DMS114 treated with DMSO at 0.1 percent for 48 hours (cell line): Measurements from ENCODE around the gene FAM184B.

ENCODE experiments used
- DNase-seq: peaks from one replicate; lab custom pipeline; 2025; ENCODE audit not compliant: unreplicated experiment; lab: John Stamatoyannopoulos, UW

FAM184B gene

DNA sequence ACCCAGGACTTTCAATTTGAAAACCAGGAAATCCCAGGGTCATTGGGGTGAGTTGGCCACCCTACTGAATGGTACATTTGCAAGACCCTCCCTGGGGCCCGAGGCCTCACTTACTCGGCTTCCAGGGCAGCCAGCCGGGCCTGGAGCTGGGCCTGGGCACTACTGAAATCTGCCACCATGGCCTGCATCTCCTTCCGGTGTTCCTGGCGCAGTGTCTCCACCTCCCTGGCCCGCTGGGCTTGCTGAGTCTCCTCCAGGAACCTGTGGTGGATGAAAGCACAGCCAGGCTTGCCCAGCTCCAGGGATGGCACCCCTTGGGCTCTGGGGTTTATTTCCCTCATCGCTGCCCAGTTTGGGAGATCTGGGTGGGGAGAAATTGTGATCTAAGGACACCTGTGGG is 142.3 kb downstream of the FAM184B start:
- no peak for DNase-seq

DNA sequence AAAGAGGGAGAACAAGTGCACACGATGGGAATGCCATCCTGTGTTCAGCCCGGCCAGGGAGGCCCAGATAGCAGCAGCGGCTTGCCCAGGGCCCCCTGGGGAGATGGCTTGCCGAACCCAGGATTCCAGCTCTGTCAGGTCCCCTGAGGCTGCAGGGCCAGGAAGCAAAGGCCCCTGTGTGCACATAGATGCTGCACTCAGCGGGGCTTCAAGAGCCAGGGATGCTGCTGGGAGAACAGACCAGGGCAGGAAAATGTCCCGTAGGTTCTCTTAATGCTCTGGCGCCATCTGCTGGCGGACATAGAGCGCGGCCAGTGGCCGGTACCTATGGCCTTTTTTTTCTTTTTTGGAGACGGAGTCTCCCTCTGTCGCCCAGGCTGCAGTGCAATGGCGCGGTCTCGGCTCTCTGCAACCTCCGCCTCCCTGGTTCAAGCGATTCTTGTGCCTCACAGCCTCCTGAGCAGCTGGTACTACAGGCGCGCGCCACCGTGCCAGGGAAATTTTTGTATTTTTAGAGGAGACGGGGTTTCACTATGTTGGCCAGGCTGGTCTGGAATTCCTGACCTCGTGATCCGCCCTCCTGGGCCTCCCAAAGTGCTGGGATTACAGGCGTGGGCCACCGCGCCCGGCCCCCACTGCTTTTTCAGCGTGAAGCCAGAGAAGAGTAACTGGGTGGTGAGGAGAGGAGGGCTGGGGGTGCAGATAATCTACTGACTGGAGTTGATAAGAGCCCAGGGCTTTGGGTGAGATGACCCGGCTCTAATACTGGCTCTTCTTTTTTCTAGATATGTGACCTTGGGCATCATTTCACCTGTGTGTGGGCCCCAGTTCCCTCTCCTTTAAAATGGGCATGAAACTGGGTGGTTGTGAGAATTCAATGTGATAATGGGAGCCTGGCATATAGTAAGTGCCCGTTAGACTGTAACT is 144.5 kb downstream of the FAM184B start:
- DNase-seq, result peak; percentile 54

DNA sequence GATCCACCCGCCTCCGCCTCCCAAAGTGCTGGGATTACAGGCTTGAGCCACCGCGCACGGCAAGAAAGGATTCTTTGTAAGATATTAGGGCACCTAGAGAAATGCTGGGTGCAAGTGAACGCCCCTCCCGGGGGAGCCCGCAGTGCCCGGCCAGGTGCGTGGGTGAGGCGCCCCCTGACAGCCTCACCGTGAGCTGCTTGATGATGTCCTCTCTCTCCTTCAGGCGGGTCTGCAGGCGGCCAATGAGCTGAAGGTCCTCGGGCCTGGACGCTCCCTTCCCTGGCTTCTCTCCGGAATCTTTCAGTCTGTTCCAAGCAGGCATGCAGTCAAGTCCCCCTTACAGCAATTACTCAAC is 145.1 kb downstream of the FAM184B start:
- no peak for DNase-seq

DNA sequence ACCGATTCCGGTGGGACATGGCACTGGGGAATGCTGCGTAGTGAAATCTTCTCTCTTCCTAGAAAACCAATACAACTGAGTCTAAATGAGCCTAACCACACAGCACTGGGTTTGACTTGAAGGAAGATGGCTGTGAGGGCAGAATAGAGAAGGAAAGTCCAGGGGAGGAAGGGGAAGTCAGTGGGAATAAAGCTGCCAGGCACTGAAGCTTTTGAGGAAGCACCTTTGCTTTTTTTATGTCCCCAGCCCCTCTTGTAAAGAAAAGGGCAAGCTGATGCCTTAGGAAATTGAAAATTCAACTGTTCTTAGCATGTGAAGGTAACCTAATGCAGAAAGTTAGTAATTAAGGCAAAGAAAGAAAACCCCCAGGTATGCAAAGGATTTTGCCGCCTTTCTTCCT is 146.4 kb downstream of the FAM184B start:
- DNase-seq, result no peak

DNA sequence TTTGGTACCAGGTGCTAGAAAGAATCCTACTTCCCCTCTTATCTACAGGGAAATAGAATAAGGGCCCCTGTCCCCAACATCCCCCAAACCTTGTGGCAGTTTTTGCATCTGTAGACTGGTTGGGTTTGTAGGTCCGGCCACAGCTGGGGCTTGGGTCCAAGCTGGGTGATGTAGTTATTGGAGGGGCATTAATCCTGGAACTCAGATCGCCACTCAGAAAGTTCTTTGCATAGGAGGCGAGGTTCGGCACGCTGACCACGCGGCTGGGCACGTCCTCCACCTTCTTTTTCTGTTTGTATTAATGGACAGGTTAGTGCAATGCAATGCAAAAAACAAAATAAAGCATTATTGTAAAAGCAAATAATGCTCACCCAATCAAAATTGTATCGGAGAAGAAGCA is 147.8 kb downstream of the FAM184B start:
- DNase-seq, result no peak

DNA sequence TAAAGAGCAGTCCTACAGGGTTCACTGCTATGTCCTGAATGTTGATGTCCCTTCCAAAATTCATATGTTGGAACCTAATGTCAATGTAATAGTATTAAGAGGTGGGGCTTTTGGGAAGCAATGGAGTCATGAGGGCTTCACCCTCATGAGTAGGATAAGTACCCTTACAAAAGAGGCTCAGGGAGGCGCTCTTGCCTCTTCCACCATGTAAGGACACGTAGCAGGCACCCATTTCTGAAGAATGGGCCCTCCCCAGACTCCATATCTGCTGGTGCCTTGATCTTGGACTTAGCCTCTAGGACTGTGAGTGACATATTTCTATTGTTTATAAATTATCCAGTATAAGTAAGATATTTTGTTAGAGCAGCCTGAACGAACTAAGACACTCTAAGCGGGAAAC is 151.2 kb downstream of the FAM184B start:
- no peak for DNase-seq

DNA sequence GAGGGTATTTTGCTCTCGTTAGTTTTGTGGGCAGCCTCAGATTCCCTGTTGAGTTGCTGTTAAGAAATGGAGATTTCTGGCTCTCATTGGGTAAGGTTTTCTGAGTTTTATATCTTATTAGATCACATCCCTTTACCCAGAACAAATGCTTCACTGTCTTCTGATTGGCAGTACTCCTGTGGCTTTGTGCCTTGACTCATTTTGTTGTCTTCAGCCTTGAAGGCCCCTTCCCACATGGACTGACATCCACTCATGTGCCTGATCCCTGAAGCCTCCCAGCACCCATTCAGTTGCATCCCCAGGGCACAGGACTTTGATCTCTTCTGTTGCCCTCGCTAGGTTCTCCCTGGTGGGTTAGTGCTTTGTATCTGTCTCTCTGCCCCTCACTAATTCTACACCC is 156.6 kb downstream of the FAM184B start:
- DNase-seq, result no peak

DNA sequence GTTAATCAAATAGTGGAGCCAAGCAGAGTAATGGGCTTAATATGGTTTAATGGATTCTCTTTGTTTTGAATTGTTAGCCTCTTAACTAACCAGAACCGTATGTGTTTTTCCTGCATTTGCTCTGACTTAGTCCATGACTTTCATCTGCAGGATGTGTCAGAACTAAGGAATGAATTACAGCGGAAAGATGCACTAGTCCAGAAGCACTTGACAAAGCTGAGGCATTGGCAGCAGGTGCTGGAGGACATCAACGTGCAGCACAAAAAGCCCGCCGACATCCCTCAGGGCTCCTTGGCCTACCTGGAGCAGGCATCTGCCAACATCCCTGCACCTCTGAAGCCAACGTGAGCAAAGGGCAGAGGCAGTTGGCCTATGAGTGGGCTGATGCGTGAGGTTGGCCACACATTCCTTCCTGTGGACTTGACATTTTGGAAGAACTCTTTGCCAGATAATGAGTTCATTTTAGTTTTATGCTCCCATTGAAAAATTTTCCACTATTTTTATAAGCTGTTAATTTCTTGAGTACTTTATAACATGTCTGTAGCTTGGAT is 157.9 kb downstream of the FAM184B start:
- DNase-seq, result no peak

DNA sequence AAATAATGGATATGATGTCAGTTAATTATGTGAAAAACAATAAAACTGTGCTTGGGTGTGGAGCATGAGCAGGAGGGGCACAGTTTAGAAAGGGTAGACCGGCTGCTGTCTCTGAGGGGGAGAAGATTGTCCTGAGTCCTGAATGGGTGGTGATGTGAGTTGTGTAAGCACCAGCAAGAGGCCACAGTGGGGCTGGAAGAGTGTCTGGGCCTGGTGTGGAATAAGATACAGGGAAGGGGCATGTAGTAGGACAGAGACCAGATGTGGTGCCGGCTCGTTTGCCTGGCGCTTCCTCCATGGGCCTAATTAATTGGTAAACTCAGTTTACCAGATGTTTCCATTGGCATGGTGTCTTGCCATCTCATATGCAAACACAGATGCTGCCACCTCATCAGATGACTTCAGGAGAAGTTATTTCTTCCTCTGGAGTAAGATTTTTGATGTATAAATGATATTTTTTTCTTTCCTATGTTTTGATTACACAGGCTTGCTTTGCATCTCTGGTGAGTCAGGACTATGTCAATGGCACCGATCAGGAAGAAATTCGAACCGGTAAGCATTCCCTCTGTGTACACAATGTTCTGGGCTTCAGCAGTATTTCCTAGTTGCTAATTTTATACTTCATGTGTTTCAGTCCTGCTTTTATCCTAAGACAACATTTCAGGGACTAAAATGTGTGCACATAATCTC is 161.9 kb downstream of the FAM184B start:
- DNase-seq, result no peak

DNA sequence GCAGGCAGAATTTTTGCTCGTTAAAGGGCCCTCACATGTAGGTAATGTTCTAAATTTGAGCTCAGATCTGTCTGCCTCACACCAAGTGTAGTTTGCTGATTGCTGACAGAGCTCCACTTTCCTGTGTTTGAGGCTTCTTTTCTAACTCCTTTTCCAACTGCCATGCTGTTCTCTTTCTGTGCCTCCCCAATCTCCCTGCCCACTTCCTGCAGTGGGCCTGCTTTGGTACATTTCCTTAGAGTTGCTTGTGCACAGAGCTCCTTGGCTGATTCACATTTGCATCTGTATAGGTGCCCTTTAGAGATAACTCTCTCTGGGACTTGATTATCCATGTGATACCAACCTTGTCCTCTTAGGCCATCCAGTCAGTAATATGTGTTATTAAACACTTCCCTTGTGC is 162.5 kb downstream of the FAM184B start:
- DNase-seq, result no peak

DNA sequence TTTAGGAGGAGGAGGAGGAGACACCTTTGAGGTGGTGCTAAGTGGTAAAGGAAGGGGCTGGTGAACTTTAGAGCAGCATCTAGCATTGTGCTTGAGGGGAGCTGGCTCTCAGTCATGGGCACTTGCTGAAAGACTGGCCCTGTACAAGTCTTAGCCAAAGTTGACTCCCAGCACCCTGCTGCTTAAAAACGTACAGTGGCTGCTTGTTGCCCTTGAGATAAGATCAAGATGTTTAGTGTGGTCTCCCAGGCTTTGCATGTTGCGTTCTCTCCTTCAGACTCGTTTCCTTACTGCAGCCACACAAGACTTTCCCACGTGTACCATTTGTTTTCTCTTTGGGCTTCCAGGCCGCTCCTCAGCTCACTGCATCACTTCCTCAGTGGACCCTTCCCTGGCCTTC is 165.1 kb downstream of the FAM184B start:
- DNase-seq, result no peak

DNA sequence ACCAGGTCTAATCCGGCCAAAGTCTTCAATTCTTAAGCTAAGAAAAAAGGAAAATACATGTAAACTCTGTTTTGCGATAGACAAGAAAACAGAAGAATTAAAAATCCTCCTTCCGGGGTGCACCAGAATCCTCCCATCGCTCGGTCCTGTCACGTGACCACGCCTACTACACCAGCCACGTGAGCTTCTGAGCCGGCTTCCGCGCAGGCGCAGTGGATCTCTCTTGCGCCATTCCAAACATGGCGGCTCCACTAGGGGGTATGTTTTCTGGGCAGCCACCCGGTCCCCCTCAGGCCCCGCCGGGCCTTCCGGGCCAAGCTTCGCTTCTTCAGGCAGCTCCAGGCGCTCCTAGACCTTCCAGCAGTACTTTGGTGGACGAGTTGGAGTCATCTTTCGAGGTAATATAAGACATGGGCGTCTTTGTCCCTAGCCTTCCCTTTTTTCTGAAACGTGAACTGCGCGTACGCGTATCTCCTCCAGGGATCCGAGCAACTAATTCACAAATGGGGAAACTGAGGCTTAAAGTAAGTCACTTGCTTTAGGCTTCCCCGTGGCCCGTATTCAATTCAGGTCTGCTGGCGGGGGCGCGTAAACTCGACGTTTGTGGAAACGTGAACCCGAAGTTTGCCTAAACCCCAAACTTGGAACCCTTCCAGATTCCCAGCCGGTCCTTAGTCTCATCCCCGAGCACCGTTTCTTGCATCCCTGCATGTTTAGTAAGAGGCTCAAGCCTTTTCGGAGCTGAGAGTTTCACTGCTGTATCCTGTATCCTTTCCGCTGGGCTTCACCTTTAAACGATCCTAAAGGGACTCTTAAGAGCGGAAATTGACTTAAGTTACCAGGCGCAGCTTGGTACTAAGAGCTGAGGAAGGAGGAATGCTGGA is 166.8 kb downstream of the FAM184B start, which contains the start of gene MED28:
Gene MED28, plus strand, starts transcription at position 226 of the 884 bp plus-strand sequence. Its CDS starts 14 bp downstream, at position 240.
- DNase-seq, result peak; percentile 91

DNA sequence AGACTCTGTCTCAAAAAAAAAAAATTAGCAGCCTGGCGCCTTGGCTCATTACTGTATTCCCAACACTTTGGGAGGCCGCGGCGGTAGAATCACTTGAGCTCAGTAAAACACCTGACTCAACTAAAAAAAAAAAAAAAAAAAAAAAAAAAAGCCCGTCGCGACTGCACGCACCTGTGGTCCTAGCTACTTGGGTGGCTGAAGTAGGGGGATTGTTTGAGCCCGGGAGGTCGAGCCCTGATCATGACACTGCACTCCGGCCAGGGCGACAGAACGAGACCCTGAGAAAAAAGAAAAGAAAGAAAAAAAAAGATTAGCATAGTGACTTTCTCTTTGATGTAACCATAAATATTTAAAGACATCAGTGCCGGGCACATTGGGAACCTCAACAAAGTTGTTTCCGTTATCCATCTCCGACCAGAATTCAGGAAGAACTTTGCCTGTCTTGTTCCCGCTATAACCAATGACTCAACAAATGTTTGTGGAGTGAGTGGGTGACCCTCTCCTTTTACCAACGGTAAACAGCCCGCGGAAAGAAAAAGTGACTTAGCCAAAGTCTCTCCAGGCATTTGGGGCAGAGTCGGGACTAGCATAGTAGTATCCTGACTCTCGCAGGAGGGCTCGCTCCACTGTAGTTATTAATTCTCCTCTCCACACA is 167.5 kb downstream of the FAM184B start:
- no peak for DNase-seq

DNA sequence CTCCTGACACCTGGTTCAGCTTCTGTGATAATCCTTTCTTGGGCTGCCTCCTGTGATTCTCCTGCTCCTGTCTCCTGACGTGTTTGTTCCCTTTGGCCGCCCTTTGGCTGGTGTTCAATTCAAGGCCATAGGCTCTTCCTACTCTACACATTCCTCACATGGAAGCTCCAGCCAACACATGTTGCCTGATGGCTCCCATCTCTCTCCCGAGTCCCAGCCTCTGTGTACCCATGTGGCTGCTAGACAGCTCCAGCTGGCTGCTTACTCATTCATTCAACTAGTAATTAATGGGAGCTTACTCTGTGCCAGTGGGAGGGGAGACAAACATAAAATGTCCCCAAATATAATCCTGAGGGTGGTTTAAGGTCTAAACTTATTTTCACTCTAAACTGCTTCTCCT is 176.2 kb downstream of the FAM184B start:
- DNase-seq, result no peak

DNA sequence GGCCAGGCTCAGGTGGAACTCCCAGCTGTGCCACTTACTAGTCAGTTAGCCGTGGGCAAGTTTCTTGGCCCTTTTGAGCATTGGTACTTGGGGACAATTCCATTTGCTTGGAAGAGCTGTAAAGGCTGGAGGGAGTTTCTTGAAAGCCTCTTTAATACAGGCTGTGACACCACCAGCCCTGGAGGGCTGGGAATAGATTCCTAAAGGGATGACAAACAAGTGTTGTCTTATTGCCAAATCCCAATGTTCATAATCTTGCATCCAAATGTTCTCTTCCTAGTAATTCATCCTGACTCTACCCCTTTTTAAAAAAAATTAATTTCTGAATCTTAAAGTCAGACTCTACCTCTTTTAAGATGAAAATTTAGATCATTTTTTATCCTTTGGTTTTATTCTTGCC is 181.6 kb downstream of the FAM184B start:
- no peak for DNase-seq

DNA sequence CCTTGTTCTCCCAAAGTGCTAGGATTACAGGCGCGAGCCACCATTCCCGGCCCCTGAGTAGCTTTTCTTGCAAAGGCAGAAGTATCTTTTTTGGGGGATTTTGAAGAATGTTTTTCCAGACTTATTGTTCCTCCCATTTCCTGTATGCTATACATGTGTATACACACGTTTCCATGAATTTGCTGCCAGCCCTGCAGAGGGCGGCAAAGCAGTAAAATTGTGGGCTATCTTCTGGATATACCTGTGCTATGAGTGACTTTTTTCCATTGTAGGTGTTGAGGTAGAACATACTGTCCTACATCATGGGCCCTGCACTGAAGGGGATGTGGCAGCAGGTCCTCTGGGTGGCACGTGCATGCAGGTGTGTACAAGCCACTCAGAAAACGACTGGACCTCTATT is 183.9 kb downstream of the FAM184B start:
- peak; percentile 12 for DNase-seq

DNA sequence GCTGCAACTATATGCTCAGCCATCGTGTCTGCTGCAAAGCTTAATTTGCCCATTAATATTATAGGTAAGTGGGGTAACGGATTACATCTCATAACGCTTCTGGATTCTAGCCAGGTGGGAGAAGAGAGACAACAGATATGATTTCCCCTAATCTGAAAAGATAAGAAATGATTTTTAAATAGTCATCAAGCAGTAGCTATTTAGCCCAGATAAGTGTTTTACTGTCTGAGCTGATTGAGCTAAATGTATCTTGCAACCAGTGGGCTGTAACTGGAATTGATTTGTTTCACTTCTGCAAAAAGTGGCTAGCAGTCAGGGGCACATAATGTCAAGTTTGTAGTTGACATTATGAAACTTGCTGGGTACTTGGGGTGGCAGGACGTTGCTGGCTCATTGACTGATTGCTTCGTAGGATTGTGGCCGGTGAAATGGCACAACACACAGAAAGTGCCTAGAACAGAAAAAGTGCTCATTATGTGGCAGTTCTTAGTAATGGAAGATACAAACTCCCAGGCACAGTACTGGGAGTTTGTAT is 185.9 kb downstream of the FAM184B start:
- no peak for DNase-seq

DNA sequence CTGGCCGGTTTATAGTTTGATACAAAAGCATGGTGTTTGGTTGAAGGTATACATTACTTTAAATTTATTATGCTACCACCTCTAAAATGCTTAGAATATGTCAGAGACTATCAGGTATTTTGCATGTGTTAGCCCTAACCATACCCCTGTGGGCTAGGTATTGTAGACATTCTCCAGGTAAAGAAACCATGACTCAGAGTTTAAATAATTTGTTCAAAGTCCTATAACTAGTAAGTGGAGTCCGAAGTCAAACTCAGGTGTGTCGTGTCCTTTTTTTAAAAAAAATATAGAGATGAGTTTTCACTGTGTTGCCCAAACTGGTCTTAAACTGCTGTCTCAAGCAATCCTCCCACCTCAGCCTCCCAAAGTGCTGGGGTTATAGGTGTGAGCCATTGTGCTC is 192.1 kb downstream of the FAM184B start:
- DNase-seq, result no peak

DNA sequence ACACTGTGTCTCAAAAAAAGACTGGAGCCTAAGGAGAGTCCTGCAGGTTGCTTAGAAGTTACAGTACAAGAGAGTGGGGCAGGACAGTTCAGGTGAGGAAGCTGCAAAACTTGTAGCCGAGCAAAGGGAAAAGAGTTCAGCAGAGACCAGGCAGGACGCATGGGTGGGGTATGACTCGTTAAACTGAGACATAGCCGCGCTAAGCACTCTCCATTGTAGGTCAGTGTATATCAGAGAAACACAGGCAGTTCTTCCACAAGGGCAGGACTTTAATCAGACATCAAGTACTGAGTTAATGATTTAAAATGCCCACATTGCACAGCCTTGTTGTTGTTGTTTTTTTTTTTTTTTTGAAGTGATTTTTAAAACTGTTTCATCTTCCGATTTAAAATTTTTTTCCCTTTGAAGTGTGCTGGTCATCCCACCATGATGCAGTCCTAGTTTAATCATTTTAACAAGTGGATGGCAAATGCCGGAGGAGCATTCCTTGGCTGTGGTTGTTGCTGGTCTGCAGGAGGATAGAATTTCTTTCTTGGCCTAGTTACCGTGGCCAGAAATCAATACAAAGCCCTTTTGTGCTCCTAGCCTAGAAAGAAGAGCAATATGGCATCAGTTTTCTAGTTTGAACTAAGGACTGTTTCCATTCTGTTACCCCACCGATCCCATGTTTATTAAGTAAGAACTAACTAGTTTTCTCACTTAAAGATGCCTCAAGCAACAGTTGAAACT is 194.2 kb downstream of the FAM184B start:
- DNase-seq, result no peak
